ENCODE data around the gene TSKU. TPM values are rescaled to one million over a fixed set of nuclear protein-coding genes. Genes with fewer than 3 reads are reported as not detected.

The TSKU gene
- total RNA-seq, 1 donor from 2014 or later: 32.8 TPM

GRCh38 chr11:76807206-76807875, 24.2 kb downstream of the TSKU start:
- Mint-ChIP-seq H3K36me3 (no peaks in the 10 kb centered on the region), H3K27ac (no peak overlapping the region), H3K9me3 (no peaks in the 10 kb centered on the region), H3K4me3 (no peak overlapping the region), H3K27me3 (peaks cover 5% of the 10 kb centered on the region), H3K4me1 (ENCODE audit: unreplicated experiment) (peaks cover 19% of the 10 kb centered on the region)
- DNase-seq (ENCODE audit: extremely low spot score, unreplicated experiment): peak; percentile 85
- peak; percentile 90 for TF ChIP-seq CTCF (conservative IDR thresholded peaks at IDR 0.05)

- Mint-ChIP-seq H3K4me1 (ENCODE audit: unreplicated experiment) (peaks cover 18% of the 10 kb centered on the region), H3K27me3 (peaks cover 5% of the 10 kb centered on the region), H3K4me3 (no peak overlapping the region), H3K9me3 (no peaks in the 10 kb centered on the region), H3K27ac (no peak overlapping the region), H3K36me3 (no peaks in the 10 kb centered on the region)
- no peak for DNase-seq (ENCODE audit: extremely low spot score, unreplicated experiment)
- no peak for TF ChIP-seq CTCF (conservative IDR thresholded peaks at IDR 0.05)
Observed at GRCh38 chr11:76808171-76808570, 25.0 kb downstream of the TSKU start.

GRCh38 chr11:76808996-76809395, 25.8 kb downstream of the TSKU start:
- Mint-ChIP-seq H3K9me3 (no peaks in the 10 kb centered on the region), H3K27ac (no peak overlapping the region), H3K4me1 (ENCODE audit: unreplicated experiment) (peaks cover 12% of the 10 kb centered on the region), H3K4me3 (no peak overlapping the region), H3K36me3 (no peaks in the 10 kb centered on the region), H3K27me3 (no peaks in the 10 kb centered on the region)
- no peak for TF ChIP-seq CTCF (conservative IDR thresholded peaks at IDR 0.05)
- no peak for DNase-seq (ENCODE audit: extremely low spot score, unreplicated experiment)

- no peak overlapping the region for H3K4me3 Mint-ChIP-seq
- DNase-seq (ENCODE audit: extremely low spot score, unreplicated experiment): peak; percentile 54
Observed at GRCh38 chr11:76810151-76810853, 27.1 kb downstream of the TSKU start.

GRCh38 chr11:76811259-76811658, 28.1 kb downstream of the TSKU start:
- Mint-ChIP-seq H3K27ac (no peak overlapping the region), H3K36me3 (peaks cover 4% of the 10 kb centered on the region), H3K9me3 (peaks cover 7% of the 10 kb centered on the region), H3K4me1 (ENCODE audit: unreplicated experiment) (peaks cover 5% of the 10 kb centered on the region), H3K4me3 (no peak overlapping the region), H3K27me3 (no peaks in the 10 kb centered on the region)
- TF ChIP-seq CTCF (conservative IDR thresholded peaks at IDR 0.05): no peak
- DNase-seq (ENCODE audit: extremely low spot score, unreplicated experiment): no peak

More at GRCh38 chr11:76810151-76810853, 27.1 kb downstream of the TSKU start:
- Mint-ChIP-seq H3K36me3 (no peaks in the 10 kb centered on the region), H3K27ac (no peak overlapping the region), H3K9me3 (no peaks in the 10 kb centered on the region), H3K4me1 (ENCODE audit: unreplicated experiment) (peaks cover 12% of the 10 kb centered on the region), H3K27me3 (no peaks in the 10 kb centered on the region)
- TF ChIP-seq CTCF (conservative IDR thresholded peaks at IDR 0.05): peak; percentile 65

All from type B pancreatic cell (in vitro differentiated cells).